Progenitor cell of endocrine pancreas (in vitro differentiated cells): Measurements from ENCODE around the gene FOSB. TPM values are rescaled to one million over a fixed set of nuclear protein-coding genes. Genes with fewer than 3 reads are reported as not detected.
A peak's percentile ranks its signal among the peaks of the same experiment; 100 is the strongest.

ENCODE experiments used
- DNase-seq: peaks from one replicate; pipeline ENCODE4 v3.0.0; 2021; ENCODE audit warnings: low spot score; ENCODE audit not compliant: unreplicated experiment
- H3K27ac Mint-ChIP-seq: 2 replicates; pipeline ENCODE4 v1.8.0; 2021; ENCODE audit warnings: mild to moderate bottlenecking, moderate library complexity, mixed read lengths
- H3K27me3 Mint-ChIP-seq: 2 replicates; pipeline ENCODE4 v1.8.0; 2021; ENCODE audit warnings: mixed read lengths
- H3K36me3 Mint-ChIP-seq: 2 replicates; pipeline ENCODE4 v1.8.0; 2022; ENCODE audit warnings: mixed read lengths; ENCODE audit not compliant: insufficient read depth
- H3K4me1 Mint-ChIP-seq: 2 replicates; pipeline ENCODE4 v1.8.0; 2021; ENCODE audit warnings: low read depth, mixed read lengths
- H3K4me3 Mint-ChIP-seq: 2 replicates; pipeline ENCODE4 v1.8.0; 2021; ENCODE audit warnings: low read depth, mild to moderate bottlenecking, moderate library complexity, mixed read lengths
- H3K9me3 Mint-ChIP-seq: 2 replicates; pipeline ENCODE4 v1.8.0; 2021; ENCODE audit warnings: low read depth, mixed read lengths
- microRNA-seq: library from miRNA; unstranded; fragments of <30 nt; microRNA quantifications from one replicate; pipeline ENCODE4 v1.1.0, GENCODE V29; 2020; ENCODE audit warnings: borderline number of aligned reads; ENCODE audit not compliant: unreplicated experiment
- total RNA-seq: library from RNA; stranded (reverse); gene quantifications from 2 replicates; pipeline ENCODE4 v1.2.1, GENCODE V29; 2021
- TF ChIP-seq, protein P1 (sequence below): fragments of 200-600 bp; sonication (generic); IDR thresholded peaks from one replicate; pipeline ENCODE4 v1.5.0; 2021; ENCODE audit warnings: antibody characterized with exemption, mild to moderate bottlenecking; ENCODE audit not compliant: unreplicated experiment

FOSB gene
- total RNA-seq, 1 donor from 2014 or later = 7.3 TPM

DNA sequence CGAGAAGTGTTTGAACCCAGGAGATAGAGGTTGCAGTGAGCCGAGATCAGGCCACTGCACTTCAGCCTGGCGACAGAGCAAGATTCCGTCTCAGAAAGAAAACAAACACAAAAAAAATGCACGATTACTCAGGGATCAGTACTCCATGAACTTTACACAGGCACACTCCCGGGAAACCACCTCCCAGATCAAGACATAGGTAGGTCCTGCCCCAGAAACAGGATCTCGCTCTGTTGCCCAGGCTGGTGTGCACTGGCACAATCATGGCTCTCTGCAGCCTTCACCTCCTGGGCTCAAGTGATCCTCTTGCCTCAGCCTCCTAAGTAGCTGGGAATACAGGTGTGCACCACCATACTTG is 50.7 kb downstream of the FOSB start:
- H3K27ac Mint-ChIP-seq = no peak overlapping the region
- no peak for DNase-seq
- no peaks in the 10 kb centered on the region for H3K27me3 Mint-ChIP-seq
- peaks cover 13% of the 10 kb centered on the region for H3K36me3 Mint-ChIP-seq
- peaks cover 4% of the 10 kb centered on the region for H3K4me1 Mint-ChIP-seq
- H3K9me3 Mint-ChIP-seq = no peaks in the 10 kb centered on the region
- no peak overlapping the region for H3K4me3 Mint-ChIP-seq
- TF ChIP-seq, protein P1, sequence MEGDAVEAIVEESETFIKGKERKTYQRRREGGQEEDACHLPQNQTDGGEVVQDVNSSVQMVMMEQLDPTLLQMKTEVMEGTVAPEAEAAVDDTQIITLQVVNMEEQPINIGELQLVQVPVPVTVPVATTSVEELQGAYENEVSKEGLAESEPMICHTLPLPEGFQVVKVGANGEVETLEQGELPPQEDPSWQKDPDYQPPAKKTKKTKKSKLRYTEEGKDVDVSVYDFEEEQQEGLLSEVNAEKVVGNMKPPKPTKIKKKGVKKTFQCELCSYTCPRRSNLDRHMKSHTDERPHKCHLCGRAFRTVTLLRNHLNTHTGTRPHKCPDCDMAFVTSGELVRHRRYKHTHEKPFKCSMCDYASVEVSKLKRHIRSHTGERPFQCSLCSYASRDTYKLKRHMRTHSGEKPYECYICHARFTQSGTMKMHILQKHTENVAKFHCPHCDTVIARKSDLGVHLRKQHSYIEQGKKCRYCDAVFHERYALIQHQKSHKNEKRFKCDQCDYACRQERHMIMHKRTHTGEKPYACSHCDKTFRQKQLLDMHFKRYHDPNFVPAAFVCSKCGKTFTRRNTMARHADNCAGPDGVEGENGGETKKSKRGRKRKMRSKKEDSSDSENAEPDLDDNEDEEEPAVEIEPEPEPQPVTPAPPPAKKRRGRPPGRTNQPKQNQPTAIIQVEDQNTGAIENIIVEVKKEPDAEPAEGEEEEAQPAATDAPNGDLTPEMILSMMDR = no peak

DNA sequence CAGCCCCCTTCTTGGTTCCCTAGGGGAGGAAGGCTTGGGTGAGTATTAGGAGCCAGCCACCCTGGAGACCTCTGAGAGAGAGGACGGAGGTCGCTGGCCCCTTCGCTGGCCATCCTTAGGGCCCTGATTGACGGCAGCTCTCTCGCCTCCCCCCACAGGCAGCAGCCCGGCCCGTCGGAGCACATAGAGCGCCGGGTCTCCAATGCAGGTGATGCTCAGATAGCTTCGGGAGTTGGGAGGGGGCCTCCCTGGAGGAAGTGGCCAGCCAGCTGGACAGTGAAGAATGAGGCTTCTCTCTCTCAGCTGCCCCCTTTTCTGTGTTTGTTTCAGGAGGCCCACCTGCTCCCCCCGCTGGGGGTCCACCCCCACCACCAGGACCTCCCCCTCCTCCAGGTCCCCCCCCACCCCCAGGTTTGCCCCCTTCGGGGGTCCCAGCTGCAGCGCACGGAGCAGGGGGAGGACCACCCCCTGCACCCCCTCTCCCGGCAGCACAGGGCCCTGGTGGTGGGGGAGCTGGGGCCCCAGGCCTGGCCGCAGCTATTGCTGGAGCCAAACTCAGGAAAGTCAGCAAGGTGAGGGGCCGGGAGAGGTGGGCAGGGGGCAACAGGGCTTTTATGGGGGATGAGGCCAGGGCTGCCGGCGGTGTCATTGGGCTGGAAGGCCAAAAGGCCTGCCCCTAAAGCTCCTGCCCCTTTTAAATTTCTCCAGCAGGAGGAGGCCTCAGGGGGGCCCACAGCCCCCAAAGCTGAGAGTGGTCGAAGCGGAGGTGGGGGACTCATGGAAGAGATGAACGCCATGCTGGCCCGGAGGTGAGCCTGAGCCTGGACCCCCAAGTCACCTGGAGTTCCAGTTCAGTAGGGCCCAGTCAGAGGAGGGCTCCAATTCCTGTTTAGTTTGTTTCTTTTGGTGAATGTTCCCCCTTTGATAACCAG is 54.5 kb downstream of the FOSB start:
- H3K9me3 Mint-ChIP-seq = no peaks in the 10 kb centered on the region
- no peaks in the 10 kb centered on the region for H3K4me1 Mint-ChIP-seq
- no peaks in the 10 kb centered on the region for H3K27me3 Mint-ChIP-seq
- no peak for DNase-seq
- TF ChIP-seq, protein P1 = no peak
- no peak overlapping the region for H3K27ac Mint-ChIP-seq
- H3K4me3 Mint-ChIP-seq = no peak overlapping the region
- H3K36me3 Mint-ChIP-seq = peaks cover 22% of the 10 kb centered on the region

DNA sequence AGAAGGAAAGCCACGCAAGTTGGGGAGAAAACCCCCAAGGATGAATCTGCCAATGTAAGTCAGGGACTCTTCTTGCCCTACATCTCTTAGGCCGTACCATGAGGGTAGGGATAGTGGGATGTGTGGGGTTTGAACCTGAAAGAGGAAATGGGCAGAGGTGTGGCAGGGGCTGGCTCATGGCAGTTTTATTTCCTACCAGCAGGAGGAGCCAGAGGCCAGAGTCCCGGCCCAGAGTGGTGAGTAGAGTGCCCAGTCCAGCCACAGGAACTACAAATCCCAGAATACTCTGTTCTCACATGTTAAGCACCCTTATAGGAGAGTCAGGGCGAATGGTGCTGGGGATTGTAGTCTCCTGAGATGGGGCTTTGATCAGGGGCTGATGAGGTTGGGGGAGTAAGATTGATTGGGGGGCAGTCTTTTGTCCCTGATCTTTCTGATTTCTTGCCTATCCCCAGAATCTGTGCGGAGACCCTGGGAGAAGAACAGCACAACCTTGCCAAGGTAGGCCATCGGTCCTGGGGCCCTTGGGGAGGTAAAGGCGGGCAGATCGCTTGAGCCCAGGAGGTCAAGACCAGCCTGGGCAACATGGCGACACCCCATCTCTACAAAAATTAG is 56.0 kb downstream of the FOSB start:
- H3K36me3 Mint-ChIP-seq = peaks cover 20% of the 10 kb centered on the region
- no peak overlapping the region for H3K4me3 Mint-ChIP-seq
- peaks cover 10% of the 10 kb centered on the region for H3K4me1 Mint-ChIP-seq
- H3K27ac Mint-ChIP-seq = no peak overlapping the region
- no peaks in the 10 kb centered on the region for H3K27me3 Mint-ChIP-seq
- no peaks in the 10 kb centered on the region for H3K9me3 Mint-ChIP-seq
- peak; percentile 61 for DNase-seq
- TF ChIP-seq, protein P1 = peak; percentile 83

DNA sequence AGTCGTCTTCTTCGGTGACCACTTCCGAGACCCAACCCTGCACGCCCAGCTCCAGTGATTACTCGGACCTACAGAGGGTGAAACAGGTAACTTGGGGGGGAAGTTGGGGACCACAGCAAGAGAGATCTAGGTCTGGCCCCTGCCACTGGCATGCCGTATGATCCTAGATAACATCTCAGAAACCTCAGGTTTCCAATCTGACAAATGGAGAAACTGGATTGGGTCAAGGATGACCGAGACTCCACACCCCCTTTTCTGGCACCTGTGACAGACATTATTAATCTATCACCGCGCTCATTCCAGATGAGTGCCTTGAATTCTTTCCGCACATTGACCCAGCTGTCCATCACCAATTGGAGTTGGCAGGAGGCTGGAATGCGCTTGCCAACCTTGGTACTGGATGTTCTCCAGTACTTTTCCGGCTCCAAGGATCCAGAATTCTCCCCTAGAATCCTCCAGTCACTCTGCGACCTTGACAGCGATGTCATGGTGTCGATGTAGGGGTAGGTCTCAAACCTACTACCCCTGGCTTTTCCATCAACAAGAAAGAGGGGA is 56.9 kb downstream of the FOSB start:
- no peaks in the 10 kb centered on the region for H3K27me3 Mint-ChIP-seq
- H3K4me1 Mint-ChIP-seq = peaks cover 13% of the 10 kb centered on the region
- DNase-seq = no peak
- H3K27ac Mint-ChIP-seq = no peak overlapping the region
- no peak overlapping the region for H3K4me3 Mint-ChIP-seq
- TF ChIP-seq, protein P1 = no peak
- H3K9me3 Mint-ChIP-seq = no peaks in the 10 kb centered on the region
- H3K36me3 Mint-ChIP-seq = peaks cover 20% of the 10 kb centered on the region

Small RNAs within 50 kb of the gene (microRNA-seq; reads per million reads assigned to microRNA genes)
- gene MIR6088 = not detected

Other genes starting within 250 kb of the FOSB start
- not detected in 2 replicates for gene EXOC3L2, start 222.6 kb upstream of the FOSB start, total RNA-seq
- gene MARK4, start 216.7 kb upstream of the FOSB start, total RNA-seq = 57.5 and 60.4 TPM in 2 replicates
- gene CKM, start 145.1 kb upstream of the FOSB start, total RNA-seq = not detected in 2 replicates
- gene KLC3, start 127.2 kb upstream of the FOSB start, total RNA-seq = 1.1 and 1.6 TPM in 2 replicates
- 60.5 and 63.8 TPM in 2 replicates for gene ERCC2, start 97.4 kb upstream of the FOSB start, total RNA-seq
- gene PPP1R13L, start 62.9 kb upstream of the FOSB start, total RNA-seq = 24.2 and 27.2 TPM in 2 replicates
- gene POLR1G, start 61.4 kb upstream of the FOSB start, total RNA-seq = 7.4 and 8.9 TPM in 2 replicates
- 58.5 and 64.8 TPM in 2 replicates for gene ERCC1, start 44.1 kb upstream of the FOSB start, total RNA-seq
- 17.9 and 21.6 TPM in 2 replicates for gene RTN2, start 29.1 kb downstream of the FOSB start, total RNA-seq
- 0.62 TPM in 1 of 2 replicates, not detected in the other for gene PPM1N, start 30.4 kb downstream of the FOSB start, total RNA-seq
- gene VASP, start 39.5 kb downstream of the FOSB start, total RNA-seq = 93.4 and 94.9 TPM in 2 replicates
- 14.4 and 16.5 TPM in 2 replicates for gene OPA3, start 116.8 kb downstream of the FOSB start, total RNA-seq
- gene GPR4, start 134.2 kb downstream of the FOSB start, total RNA-seq = not detected in 2 replicates
- 28.6 and 29.8 TPM in 2 replicates for gene EML2, start 171.4 kb downstream of the FOSB start, total RNA-seq
- gene GIPR, start 200.2 kb downstream of the FOSB start, total RNA-seq = 26.4 and 27.2 TPM in 2 replicates
- 401 and 414 TPM in 2 replicates for gene SNRPD2, start 224.0 kb downstream of the FOSB start, total RNA-seq
- gene QPCTL, start 224.7 kb downstream of the FOSB start, total RNA-seq = 9.0 and 10.8 TPM in 2 replicates